Upper lobe of right lung (tissue), 1 donor: ENCODE measurements around the gene PYDC1. TPM values are rescaled to one million over a fixed set of nuclear protein-coding genes. Genes with fewer than 3 reads are reported as not detected.
A peak's percentile ranks its signal among the peaks of the same experiment; 100 is the strongest.

Experiments used
- ATAC-seq: fragments of 200-7000 bp; cut with Tn5 transposase; one replicate; pipeline ENCODE4 v1.9.1; 2020; ENCODE audit warnings: mild to moderate bottlenecking, moderate library complexity
- DNase-seq: peaks from one replicate; pipeline ENCODE4 v3.0.0-alpha.2; 2020
- H3K27ac ChIP-seq: fragments of 200-600 bp; one replicate; pipeline ENCODE4 v1.8.0; 2022
- H3K27me3 ChIP-seq: fragments of 200-600 bp; one replicate; pipeline ENCODE4 v1.8.0; 2022; ENCODE audit warnings: mild to moderate bottlenecking
- H3K36me3 ChIP-seq: fragments of 200-600 bp; one replicate; pipeline ENCODE4 v1.8.0; 2022
- H3K4me1 ChIP-seq: fragments of 200-600 bp; one replicate; pipeline ENCODE4 v1.8.0; 2022
- H3K4me3 ChIP-seq: fragments of 200-600 bp; one replicate; pipeline ENCODE4 v1.8.0; 2022; ENCODE audit warnings: mild to moderate bottlenecking
- H3K9me3 ChIP-seq: fragments of 200-600 bp; one replicate; pipeline ENCODE4 v1.8.0; 2022
- intact Hi-C: fragments of 100-400 bp; cut with DNase I; formaldehyde crosslinking; loops from one replicate; pipeline ENCODE4 v1.11.0; 2022
- total RNA-seq: library from RNA; stranded (reverse); fragmentation: NEBNext Ultra II Directional; extraction: Animal tissue kit (Norgen Biotek cat#: 25700); gene quantifications from one replicate; pipeline ENCODE4 v1.2.1, GENCODE V29; 2021
- TF ChIP-seq, protein P1 (sequence below): fragments of 200-600 bp; IDR thresholded peaks from one replicate; pipeline ENCODE4 v1.8.0; 2022; ENCODE audit warnings: antibody characterized with exemption
- donor health status: DM: no; HTN: yes; CAD: no; lungs with severe emphysema.

Gene PYDC1
- total RNA-seq, 1 donor from 2014 or later = not detected

DNA sequence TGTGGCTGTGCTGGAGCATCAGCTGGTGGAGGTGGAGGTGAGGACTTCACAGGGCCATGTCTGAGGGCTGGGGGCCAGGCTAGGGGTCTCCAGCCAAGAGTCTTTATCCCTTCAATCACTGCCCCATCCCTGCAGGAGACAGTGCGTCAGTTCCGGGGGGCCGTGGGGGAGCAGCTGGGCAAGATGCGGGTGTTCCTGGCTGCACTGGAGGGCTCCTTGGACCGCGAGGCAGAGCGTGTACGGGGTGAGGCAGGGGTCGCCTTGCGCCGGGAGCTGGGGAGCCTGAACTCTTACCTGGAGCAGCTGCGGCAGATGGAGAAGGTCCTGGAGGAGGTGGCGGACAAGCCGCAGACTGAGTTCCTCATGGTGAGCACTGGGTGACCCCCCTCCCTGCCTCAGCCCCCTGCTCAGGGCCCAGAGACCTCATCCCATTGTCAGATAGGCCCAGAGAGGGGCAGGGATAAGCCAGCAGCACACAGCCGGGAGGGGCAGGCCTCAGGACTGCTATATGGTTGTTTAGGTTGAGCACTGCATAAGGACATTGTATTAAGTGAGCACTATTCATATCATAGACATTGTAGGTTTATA is 2.3 kb upstream of the PYDC1 start:
- DNase-seq = no peak
- intact Hi-C loops = no loop called here
- peaks cover 58% of the 10 kb centered on the region for H3K27me3 ChIP-seq

DNA sequence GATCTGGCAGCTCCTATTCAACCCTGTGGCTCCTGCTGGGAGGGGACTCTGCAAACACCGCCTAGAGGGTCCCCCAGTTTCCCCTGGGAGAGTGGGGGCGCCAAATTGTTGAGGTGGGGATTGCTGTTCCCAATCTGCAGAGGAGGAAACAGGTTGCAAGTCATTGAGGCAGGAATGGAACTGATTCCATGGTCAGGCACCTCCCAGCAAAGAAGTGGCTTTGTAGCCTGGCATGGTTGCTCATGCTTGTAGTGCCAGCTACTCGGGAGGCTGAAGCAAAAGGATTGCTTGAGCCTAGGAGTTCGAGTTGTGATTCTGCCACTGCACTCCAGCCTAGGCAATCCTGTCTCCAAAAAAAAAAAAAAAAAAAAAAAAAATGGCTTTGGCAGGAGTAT is 198 bp upstream of the PYDC1 start:
- H3K4me1 ChIP-seq = peaks cover 24% of the 10 kb centered on the region
- TF ChIP-seq, protein P1, sequence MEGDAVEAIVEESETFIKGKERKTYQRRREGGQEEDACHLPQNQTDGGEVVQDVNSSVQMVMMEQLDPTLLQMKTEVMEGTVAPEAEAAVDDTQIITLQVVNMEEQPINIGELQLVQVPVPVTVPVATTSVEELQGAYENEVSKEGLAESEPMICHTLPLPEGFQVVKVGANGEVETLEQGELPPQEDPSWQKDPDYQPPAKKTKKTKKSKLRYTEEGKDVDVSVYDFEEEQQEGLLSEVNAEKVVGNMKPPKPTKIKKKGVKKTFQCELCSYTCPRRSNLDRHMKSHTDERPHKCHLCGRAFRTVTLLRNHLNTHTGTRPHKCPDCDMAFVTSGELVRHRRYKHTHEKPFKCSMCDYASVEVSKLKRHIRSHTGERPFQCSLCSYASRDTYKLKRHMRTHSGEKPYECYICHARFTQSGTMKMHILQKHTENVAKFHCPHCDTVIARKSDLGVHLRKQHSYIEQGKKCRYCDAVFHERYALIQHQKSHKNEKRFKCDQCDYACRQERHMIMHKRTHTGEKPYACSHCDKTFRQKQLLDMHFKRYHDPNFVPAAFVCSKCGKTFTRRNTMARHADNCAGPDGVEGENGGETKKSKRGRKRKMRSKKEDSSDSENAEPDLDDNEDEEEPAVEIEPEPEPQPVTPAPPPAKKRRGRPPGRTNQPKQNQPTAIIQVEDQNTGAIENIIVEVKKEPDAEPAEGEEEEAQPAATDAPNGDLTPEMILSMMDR = no peak
- intact Hi-C loops = no loop called here
- peaks cover 58% of the 10 kb centered on the region for H3K27me3 ChIP-seq
- no peaks in the 10 kb centered on the region for H3K9me3 ChIP-seq
- H3K36me3 ChIP-seq = no peaks in the 10 kb centered on the region
- ATAC-seq = no peak
- no peak overlapping the region for H3K27ac ChIP-seq
- no peak for DNase-seq
- H3K4me3 ChIP-seq = no peak overlapping the region

More for the DNA sequence above, 2.3 kb upstream of the PYDC1 start:
- no peak for ATAC-seq
- Histone ChIP-seq H3K9me3 (no peaks in the 10 kb centered on the region), H3K4me3 (no peak overlapping the region), H3K36me3 (no peaks in the 10 kb centered on the region), H3K27ac (no peak overlapping the region), H3K4me1 (peaks cover 24% of the 10 kb centered on the region)
- TF ChIP-seq, protein P1 = no peak

DNA sequence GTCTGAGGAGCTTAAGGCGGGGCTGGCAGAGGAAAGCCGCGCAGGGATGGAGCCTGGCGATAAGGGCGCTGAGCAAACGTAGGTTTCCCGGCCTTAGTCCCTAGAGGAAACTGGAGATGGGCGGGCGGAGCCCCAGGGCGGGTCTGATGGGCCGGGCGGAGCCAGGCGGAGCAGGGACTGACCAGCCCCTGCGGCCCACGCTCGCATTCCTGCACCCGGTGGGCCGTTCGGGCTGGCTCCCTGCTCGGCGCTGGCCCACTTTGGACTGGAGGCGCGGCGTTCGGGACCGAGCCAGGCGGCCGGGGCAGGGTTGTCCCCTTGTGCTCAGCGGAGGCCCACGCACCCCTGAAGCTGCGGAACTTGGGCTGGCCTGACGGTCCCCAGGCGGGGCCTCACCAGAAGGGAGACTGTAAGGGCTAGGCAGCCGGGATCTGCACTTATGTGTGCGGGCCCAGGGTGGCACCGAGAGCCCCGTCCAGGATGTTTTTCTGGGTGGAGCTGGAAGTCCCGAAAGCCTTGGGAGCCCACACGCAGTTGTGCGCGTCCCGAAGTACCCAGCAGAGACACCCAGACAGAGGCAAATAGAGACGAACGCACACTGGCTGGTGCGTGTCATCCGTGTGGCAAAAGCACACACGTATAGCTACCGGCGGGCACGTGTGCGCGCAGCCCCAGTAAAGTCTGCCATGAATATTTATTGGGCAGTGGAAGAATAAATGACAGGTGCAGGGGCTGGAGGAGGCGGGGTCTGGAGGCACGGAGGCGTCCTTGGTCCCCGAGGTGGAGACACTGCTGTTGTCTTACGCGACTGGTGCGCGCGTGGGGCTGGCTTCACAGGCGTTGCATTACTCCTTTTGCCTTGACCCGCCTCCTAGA is 1.4 kb downstream of the PYDC1 start:
- H3K4me3 ChIP-seq = peak overlapping the region; percentile 52
- DNase-seq (peak; percentile 82), ATAC-seq (peak; percentile 89)
- H3K4me1 ChIP-seq = peaks cover 24% of the 10 kb centered on the region
- TF ChIP-seq, protein P1 = no peak
- intact Hi-C loops = no loop called here
- H3K27ac ChIP-seq = no peak overlapping the region
- H3K36me3 ChIP-seq = no peaks in the 10 kb centered on the region
- H3K9me3 ChIP-seq = no peaks in the 10 kb centered on the region
- peaks cover 54% of the 10 kb centered on the region for H3K27me3 ChIP-seq

DNA sequence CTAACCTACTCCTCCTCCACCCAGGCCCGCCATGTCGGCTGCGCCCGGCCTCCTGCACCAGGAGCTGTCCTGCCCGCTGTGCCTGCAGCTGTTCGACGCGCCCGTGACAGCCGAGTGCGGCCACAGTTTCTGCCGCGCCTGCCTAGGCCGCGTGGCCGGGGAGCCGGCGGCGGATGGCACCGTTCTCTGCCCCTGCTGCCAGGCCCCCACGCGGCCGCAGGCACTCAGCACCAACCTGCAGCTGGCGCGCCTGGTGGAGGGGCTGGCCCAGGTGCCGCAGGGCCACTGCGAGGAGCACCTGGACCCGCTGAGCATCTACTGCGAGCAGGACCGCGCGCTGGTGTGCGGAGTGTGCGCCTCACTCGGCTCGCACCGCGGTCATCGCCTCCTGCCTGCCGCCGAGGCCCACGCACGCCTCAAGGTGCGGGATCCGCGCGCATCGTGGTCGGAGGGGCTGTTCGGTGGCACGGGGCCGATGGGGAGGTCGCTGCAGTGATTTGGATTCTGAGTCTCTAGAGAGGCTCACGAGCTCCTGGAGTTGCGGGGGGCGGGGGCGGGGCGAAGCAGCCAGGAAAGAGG is 2.1 kb downstream of the PYDC1 start:
- TF ChIP-seq, protein P1 = no peak
- intact Hi-C loops = no loop called here
- H3K27me3 ChIP-seq = peaks cover 47% of the 10 kb centered on the region
- H3K4me3 ChIP-seq = peak overlapping the region; percentile 52
- no peak overlapping the region for H3K27ac ChIP-seq
- no peaks in the 10 kb centered on the region for H3K36me3 ChIP-seq
- peaks cover 24% of the 10 kb centered on the region for H3K4me1 ChIP-seq
- ATAC-seq = peak; percentile 8
- no peaks in the 10 kb centered on the region for H3K9me3 ChIP-seq
- DNase-seq = no peak

- Histone ChIP-seq H3K4me3 (peak within 1 kb of the TSS; percentile 52), H3K36me3 (no peaks in the 10 kb centered on the region), H3K27ac (no peak within 1 kb of the TSS), H3K4me1 (peaks cover 24% of the 10 kb centered on the region), H3K27me3 (peaks cover 45% of the 10 kb centered on the region), H3K9me3 (no peaks in the 10 kb centered on the region)
- DNase-seq (no peak), ATAC-seq (peak; percentile 2)
- intact Hi-C loops = no loop called here
- TF ChIP-seq, protein P1 = no peak
These were observed 2.8 kb downstream of the PYDC1 start, which contains the start of gene TRIM72 for GRCh38 chr16:31213877-31214707. Gene TRIM72, plus strand, starts transcription at chr16:31214119. Its CDS starts 620 bp downstream, at chr16:31214739.
